ENCODE measurements around the gene AQR. TPM values are rescaled to one million over a fixed set of nuclear protein-coding genes. Genes with fewer than 3 reads are reported as not detected.

The AQR gene
- total RNA-seq, 4 donors from 2014 or later: 6.3 to 13.1 (median 10.3) TPM

DNA sequence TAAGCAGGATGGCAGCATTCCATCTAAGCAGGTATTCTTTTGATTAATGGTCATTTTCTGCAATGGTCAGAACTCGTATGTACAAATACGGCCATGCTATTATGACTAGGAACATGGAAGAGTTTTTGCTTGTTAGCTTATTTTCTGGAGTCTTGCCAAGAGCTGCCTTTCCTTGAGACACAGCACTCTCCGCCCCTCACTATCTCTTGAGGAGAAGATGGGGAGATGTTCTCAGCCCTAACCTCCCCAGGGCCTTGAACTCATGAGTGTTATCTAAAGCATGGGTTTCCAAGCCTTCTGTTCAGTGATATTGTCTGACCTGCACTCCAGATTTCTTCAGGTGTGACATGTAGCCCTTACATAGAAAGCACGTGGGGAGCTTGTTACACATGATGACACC, 108.3 kb downstream of the AQR start:
- Histone ChIP-seq H3K4me3 (no peak overlapping the region), H3K9me3 (no peaks in the 10 kb centered on the region), H3K27me3 (no peaks in the 10 kb centered on the region), H3K4me1 (no peaks in the 10 kb centered on the region), H3K27ac (no peak overlapping the region), H3K36me3 (peaks cover 0 to 51% of the 10 kb centered on the region in 2 donors)
- no peak for DNase-seq
- in situ Hi-C loops (cut with MboI; ENCODE audit: low sequenced_read_pairs in 4 of 4): loop anchor here in 1 of 4 donors (25.0 kb wide), 1 partner anchor 101 kb away; the partner anchor contains the start of gene AQR
- intact Hi-C loops (cut with DNase I; ENCODE audit: low total_unique reads): no loop called here
- no peak for ATAC-seq
- TF ChIP-seq POLR2A (IDR thresholded peaks at IDR 0.05): no peak
- TF ChIP-seq, protein P1, sequence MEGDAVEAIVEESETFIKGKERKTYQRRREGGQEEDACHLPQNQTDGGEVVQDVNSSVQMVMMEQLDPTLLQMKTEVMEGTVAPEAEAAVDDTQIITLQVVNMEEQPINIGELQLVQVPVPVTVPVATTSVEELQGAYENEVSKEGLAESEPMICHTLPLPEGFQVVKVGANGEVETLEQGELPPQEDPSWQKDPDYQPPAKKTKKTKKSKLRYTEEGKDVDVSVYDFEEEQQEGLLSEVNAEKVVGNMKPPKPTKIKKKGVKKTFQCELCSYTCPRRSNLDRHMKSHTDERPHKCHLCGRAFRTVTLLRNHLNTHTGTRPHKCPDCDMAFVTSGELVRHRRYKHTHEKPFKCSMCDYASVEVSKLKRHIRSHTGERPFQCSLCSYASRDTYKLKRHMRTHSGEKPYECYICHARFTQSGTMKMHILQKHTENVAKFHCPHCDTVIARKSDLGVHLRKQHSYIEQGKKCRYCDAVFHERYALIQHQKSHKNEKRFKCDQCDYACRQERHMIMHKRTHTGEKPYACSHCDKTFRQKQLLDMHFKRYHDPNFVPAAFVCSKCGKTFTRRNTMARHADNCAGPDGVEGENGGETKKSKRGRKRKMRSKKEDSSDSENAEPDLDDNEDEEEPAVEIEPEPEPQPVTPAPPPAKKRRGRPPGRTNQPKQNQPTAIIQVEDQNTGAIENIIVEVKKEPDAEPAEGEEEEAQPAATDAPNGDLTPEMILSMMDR (IDR thresholded peaks at IDR 0.05 in 4 of 5, conservative IDR thresholded peaks at IDR 0.05 in 1 of 5): no peak

DNA sequence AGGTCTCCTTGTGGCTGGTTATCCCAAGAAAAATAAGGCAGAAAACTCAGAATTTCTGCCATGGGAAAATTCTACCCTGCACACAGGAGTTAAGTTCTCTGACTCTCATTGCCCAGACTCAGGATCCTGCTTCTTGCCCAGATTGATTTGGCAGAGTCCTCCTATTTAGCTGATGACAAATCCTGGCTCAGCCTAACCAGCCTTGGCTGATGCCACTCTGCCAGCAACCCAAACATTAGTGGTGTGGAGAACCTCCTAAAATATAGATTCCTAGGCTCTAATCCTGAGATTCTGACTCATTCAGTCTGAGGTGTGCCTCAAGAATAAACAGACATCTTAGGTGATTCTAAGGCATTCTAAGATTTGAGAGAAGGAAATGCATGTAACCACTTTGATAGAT, 113.6 kb downstream of the AQR start:
- peaks cover 0 to 27% of the 10 kb centered on the region in 2 donors for H3K36me3 ChIP-seq
- ATAC-seq: peak in 1 of 2 donors; percentile 33

DNA sequence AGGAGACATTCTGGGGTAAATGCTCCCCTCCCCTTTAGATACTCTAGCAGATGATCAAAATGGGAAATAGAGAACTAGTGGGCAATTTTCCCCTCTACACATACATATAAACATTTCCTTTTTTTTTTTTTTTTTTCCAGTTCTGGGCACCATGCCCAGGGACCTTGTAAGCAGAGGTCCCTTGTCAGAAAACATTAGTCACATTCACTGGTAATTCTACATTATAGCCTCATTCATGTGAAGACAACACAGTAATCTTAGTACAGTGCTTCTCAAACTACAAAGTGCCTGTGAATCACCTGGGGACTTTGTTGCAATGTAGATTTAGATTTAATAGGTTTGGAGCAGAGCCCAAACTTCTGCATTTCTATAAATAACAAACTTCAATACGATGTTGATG, 114.1 kb downstream of the AQR start:
- in situ Hi-C loops (cut with MboI; ENCODE audit: low sequenced_read_pairs in 4 of 4) (loop anchor here in 1 of 4 donors (25.0 kb wide), 1 partner anchor 107 kb away; the partner anchor contains the start of gene AQR), intact Hi-C loops (cut with DNase I; ENCODE audit: low total_unique reads) (no loop called here)
- Histone ChIP-seq H3K9me3 (no peaks in the 10 kb centered on the region), H3K4me3 (no peak overlapping the region), H3K27me3 (no peaks in the 10 kb centered on the region), H3K4me1 (peaks cover 0 to 5% of the 10 kb centered on the region in 2 donors), H3K27ac (no peak overlapping the region), H3K36me3 (peaks cover 0 to 24% of the 10 kb centered on the region in 2 donors)
- DNase-seq (no peak), ATAC-seq (no peak)
- TF ChIP-seq POLR2A (IDR thresholded peaks at IDR 0.05): no peak
- TF ChIP-seq, protein P1 (IDR thresholded peaks at IDR 0.05 in 4 of 5, conservative IDR thresholded peaks at IDR 0.05 in 1 of 5): no peak

More for the DNA sequence above, 113.6 kb downstream of the AQR start:
- TF ChIP-seq POLR2A (IDR thresholded peaks at IDR 0.05): no peak
- TF ChIP-seq, protein P1 (IDR thresholded peaks at IDR 0.05 in 4 of 5, conservative IDR thresholded peaks at IDR 0.05 in 1 of 5): no peak
- in situ Hi-C loops (cut with MboI; ENCODE audit: low sequenced_read_pairs in 4 of 4) (loop anchor here in 1 of 4 donors (25.0 kb wide), 1 partner anchor 106 kb away; the partner anchor contains the start of gene AQR), intact Hi-C loops (cut with DNase I; ENCODE audit: low total_unique reads) (no loop called here)
- H3K4me3 ChIP-seq: no peak overlapping the region
- no peaks in the 10 kb centered on the region for H3K9me3 ChIP-seq
- H3K27ac ChIP-seq: no peak overlapping the region
- H3K27me3 ChIP-seq: no peaks in the 10 kb centered on the region
- no peak for DNase-seq
- peaks cover 0 to 5% of the 10 kb centered on the region in 2 donors for H3K4me1 ChIP-seq

DNA sequence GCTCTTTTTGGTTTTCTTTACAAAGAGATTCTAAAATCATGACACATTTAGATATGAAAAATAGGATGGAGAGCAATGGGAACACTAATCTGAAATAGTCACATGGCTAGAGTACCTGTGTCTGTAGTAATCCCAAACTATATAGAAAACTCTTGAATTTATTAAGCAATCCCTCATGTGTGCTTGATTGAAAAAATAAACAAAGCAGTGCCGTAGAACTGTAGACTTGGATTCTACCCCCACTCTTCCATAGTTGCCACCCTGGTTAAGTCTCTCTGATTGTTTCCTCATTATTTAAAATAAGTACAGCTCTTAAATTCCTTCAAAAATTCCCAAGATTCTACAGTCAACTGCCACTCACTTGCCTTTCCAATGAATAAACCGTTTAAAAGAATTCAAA, 115.3 kb downstream of the AQR start:
- in situ Hi-C loops (cut with MboI; ENCODE audit: low sequenced_read_pairs in 4 of 4) (loop anchor here in 1 of 4 donors (25.0 kb wide), 1 partner anchor 108 kb away; the partner anchor contains the start of gene AQR), intact Hi-C loops (cut with DNase I; ENCODE audit: low total_unique reads) (no loop called here)
- no peaks in the 10 kb centered on the region for H3K27me3 ChIP-seq
- ATAC-seq (no peak), DNase-seq (no peak)
- H3K4me1 ChIP-seq: peaks cover 0 to 5% of the 10 kb centered on the region in 2 donors
- no peaks in the 10 kb centered on the region for H3K9me3 ChIP-seq
- H3K4me3 ChIP-seq: no peak overlapping the region
- TF ChIP-seq POLR2A (IDR thresholded peaks at IDR 0.05): no peak
- TF ChIP-seq, protein P1 (IDR thresholded peaks at IDR 0.05 in 4 of 5, conservative IDR thresholded peaks at IDR 0.05 in 1 of 5): no peak
- H3K27ac ChIP-seq: no peak overlapping the region
- peaks cover 0 to 18% of the 10 kb centered on the region in 2 donors for H3K36me3 ChIP-seq
